Measurements from ENCODE around the gene TMPRSS13.
"Not testable (repeated sequence)": the region's sequence is repeated elsewhere in the genome, so short reads cannot be mapped to it uniquely, and the experiment has no call there.

The TMPRSS13 gene

GRCh38 chr11:117929142-117929915, at the start of gene TMPRSS13:
TMPRSS13 (minus strand) TSS chr11:117929402; CDS start chr11:117929307, 95 bp downstream.
- H3K4me3 ChIP-seq (ENCODE audit: low read depth, low read length): no peak within 1 kb of the TSS

GRCh38 chr11:117978991-117979390, 49.8 kb upstream of the TMPRSS13 start:
- H3K4me3 ChIP-seq (ENCODE audit: low read depth, low read length): no peak overlapping the region

- not testable (repeated sequence) for H3K4me3 ChIP-seq (ENCODE audit: low read depth, low read length)
These were observed 49.2 kb upstream of the TMPRSS13 start for GRCh38 chr11:117978291-117978910.

GRCh38 chr11:117977612-117978264, 48.5 kb upstream of the TMPRSS13 start:
- not testable (repeated sequence) for H3K4me3 ChIP-seq (ENCODE audit: low read depth, low read length)

GRCh38 chr11:117977029-117977428, 47.8 kb upstream of the TMPRSS13 start:
- H3K4me3 ChIP-seq (ENCODE audit: low read depth, low read length): no peak overlapping the region

GRCh38 chr11:117976445-117976844, 47.2 kb upstream of the TMPRSS13 start:
- no peak overlapping the region for H3K4me3 ChIP-seq (ENCODE audit: low read depth, low read length)

- no peak overlapping the region for H3K4me3 ChIP-seq (ENCODE audit: low read depth, low read length)
These were observed 44.3 kb upstream of the TMPRSS13 start for GRCh38 chr11:117973503-117973860.

GRCh38 chr11:117972629-117973502, 43.7 kb upstream of the TMPRSS13 start:
- H3K4me3 ChIP-seq (ENCODE audit: low read depth, low read length): no peak overlapping the region

- H3K4me3 ChIP-seq (ENCODE audit: low read depth, low read length): no peak overlapping the region
These were observed 42.8 kb upstream of the TMPRSS13 start for GRCh38 chr11:117972044-117972443.

- no peak overlapping the region for H3K4me3 ChIP-seq (ENCODE audit: low read depth, low read length)
These were observed 41.3 kb upstream of the TMPRSS13 start for GRCh38 chr11:117970400-117971024.

- H3K4me3 ChIP-seq (ENCODE audit: low read depth, low read length): no peak overlapping the region
These were observed 40.2 kb upstream of the TMPRSS13 start for GRCh38 chr11:117969160-117969991.

GRCh38 chr11:117966908-117967307, 37.7 kb upstream of the TMPRSS13 start:
- H3K4me3 ChIP-seq (ENCODE audit: low read depth, low read length): no peak overlapping the region

GRCh38 chr11:117962826-117963225, 33.6 kb upstream of the TMPRSS13 start:
- H3K4me3 ChIP-seq (ENCODE audit: low read depth, low read length): no peak overlapping the region

- H3K4me3 ChIP-seq (ENCODE audit: low read depth, low read length): no peak overlapping the region
These were observed 32.7 kb upstream of the TMPRSS13 start for GRCh38 chr11:117961896-117962295.

GRCh38 chr11:117960406-117960805, 31.2 kb upstream of the TMPRSS13 start:
- H3K4me3 ChIP-seq (ENCODE audit: low read depth, low read length): no peak overlapping the region

GRCh38 chr11:117959438-117960149, 30.4 kb upstream of the TMPRSS13 start:
- no peak overlapping the region for H3K4me3 ChIP-seq (ENCODE audit: low read depth, low read length)

- H3K4me3 ChIP-seq (ENCODE audit: low read depth, low read length): no peak overlapping the region
These were observed 29.7 kb upstream of the TMPRSS13 start for GRCh38 chr11:117958949-117959348.

GRCh38 chr11:117953024-117953671, 23.9 kb upstream of the TMPRSS13 start:
- H3K4me3 ChIP-seq (ENCODE audit: low read depth, low read length): no peak overlapping the region
